ENCODE results near the gene KLK4.

Gene KLK4

GRCh38 chr19:50878851-50879250, 32.3 kb downstream of the KLK4 start:
- no peak for DNase-seq (ENCODE audit: low read depth)

DNA sequence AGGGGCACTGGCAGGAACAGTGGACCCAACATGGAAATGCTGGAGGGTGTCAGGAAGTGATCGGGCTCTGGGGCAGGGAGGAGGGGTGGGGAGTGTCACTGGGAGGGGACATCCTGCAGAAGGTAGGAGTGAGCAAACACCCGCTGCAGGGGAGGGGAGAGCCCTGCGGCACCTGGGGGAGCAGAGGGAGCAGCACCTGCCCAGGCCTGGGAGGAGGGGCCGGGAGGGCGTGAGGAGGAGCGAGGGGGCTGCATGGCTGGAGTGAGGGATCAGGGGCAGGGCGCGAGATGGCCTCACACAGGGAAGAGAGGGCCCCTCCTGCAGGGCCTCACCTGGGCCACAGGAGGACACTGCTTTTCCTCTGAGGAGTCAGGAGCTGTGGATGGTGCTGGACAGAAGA, 33.9 kb downstream of the KLK4 start:
- no peak for DNase-seq (ENCODE audit: low read depth)

DNA sequence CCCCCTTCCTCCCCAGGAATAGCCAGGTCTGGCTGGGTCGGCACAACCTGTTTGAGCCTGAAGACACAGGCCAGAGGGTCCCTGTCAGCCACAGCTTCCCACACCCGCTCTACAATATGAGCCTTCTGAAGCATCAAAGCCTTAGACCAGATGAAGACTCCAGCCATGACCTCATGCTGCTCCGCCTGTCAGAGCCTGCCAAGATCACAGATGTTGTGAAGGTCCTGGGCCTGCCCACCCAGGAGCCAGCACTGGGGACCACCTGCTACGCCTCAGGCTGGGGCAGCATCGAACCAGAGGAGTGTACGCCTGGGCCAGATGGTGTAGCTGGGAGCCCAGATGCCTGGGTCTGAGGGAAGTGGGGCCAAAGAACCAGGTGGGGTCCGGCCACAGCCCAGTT, 34.7 kb downstream of the KLK4 start:
- DNase-seq (ENCODE audit: low read depth): no peak

- no peak for DNase-seq (ENCODE audit: low read depth)
Measured at GRCh38 chr19:50875795-50876422, 35.3 kb downstream of the KLK4 start.

DNA sequence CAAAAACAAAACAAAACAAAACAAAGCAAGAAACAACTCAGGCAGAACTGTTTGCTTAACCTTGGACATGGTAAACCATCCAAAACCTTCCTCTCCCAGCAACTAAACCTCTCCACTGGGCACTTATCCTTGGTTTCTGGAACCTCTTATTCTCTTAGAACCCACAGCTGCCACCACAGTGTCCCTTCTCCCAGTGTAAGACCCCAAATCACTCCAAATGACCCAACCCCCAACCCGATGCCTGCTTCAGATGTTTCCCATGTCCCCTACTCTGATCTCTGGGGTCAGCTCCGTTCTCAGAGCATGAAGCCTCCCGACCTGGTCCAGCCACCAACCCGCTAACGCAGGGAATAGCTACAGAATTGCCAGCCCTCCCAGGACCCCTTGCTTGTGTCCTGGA, 37.0 kb downstream of the KLK4 start:
- no peak for DNase-seq (ENCODE audit: low read depth)

DNA sequence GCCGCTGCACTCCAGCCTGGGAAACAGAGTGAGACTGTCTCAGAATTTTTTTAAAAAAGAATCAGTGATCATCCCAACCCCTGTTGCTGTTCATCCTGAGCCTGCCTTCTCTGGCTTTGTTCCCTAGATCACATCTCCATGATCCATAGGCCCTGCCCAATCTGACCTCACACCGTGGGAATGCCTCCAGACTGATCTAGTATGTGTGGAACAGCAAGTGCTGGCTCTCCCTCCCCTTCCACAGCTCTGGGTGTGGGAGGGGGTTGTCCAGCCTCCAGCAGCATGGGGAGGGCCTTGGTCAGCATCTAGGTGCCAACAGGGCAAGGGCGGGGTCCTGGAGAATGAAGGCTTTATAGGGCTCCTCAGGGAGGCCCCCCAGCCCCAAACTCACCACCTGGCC, 38.1 kb downstream of the KLK4 start, which contains the start of gene KLK2:
Gene KLK2 (plus strand): TSS at position 384 of the 400 bp plus-strand sequence. CDS start 35 bp downstream, outside the sequence.
- DNase-seq (ENCODE audit: low read depth): no peak

GRCh38 chr19:50870417-50871089, 40.6 kb downstream of the KLK4 start:
- no peak for DNase-seq (ENCODE audit: low read depth)

- DNase-seq (ENCODE audit: low read depth): no peak
Measured at GRCh38 chr19:50869479-50869878, 41.7 kb downstream of the KLK4 start.

DNA sequence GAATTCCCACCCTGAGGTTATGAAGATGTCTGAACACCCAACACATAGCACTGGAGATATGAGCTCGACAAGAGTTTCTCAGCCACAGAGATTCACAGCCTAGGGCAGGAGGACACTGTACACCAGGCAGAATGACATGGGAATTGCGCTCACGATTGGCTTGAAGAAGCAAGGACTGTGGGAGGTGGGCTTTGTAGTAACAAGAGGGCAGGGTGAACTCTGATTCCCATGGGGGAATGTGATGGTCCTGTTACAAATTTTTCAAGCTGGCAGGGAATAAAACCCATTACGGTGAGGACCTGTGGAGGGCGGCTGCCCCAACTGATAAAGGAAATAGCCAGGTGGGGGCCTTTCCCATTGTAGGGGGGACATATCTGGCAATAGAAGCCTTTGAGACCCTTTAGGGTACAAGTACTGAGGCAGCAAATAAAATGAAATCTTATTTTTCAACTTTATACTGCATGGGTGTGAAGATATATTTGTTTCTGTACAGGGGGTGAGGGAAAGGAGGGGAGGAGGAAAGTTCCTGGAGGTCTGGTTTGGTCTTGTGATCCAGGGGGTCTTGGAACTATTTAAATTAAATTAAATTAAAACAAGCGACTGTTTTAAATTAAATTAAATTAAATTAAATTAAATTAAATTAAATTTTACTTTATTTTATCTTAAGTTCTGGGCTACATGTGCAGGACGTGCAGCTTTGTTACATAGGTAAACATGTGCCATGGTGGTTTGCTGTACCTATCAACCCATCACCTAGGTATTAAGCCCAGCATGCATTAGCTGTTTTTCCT, 49.5 kb downstream of the KLK4 start:
- no peak for DNase-seq (ENCODE audit: low read depth)

DNA sequence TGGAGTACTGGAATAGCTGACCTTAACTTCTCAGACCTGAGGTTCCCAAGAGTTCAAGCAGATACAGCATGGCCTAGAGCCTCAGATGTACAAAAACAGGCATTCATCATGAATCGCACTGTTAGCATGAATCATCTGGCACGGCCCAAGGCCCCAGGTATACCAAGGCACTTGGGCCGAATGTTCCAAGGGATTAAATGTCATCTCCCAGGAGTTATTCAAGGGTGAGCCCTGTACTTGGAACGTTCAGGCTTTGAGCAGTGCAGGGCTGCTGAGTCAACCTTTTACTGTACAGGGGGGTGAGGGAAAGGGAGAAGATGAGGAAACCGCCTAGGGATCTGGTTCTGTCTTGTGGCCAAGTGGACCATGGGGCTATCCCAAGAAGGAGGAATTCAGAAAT, 50.2 kb downstream of the KLK4 start:
- DNase-seq (ENCODE audit: low read depth): no peak

DNA sequence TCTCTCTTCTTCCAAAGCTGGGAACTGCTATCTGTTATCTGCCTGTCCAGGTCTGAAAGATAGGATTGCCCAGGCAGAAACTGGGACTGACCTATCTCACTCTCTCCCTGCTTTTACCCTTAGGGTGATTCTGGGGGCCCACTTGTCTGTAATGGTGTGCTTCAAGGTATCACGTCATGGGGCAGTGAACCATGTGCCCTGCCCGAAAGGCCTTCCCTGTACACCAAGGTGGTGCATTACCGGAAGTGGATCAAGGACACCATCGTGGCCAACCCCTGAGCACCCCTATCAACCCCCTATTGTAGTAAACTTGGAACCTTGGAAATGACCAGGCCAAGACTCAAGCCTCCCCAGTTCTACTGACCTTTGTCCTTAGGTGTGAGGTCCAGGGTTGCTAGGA, 51.3 kb downstream of the KLK4 start:
- no peak for DNase-seq (ENCODE audit: low read depth)

GRCh38 chr19:50858886-50859285, 52.3 kb downstream of the KLK4 start:
- no peak for DNase-seq (ENCODE audit: low read depth)

DNA sequence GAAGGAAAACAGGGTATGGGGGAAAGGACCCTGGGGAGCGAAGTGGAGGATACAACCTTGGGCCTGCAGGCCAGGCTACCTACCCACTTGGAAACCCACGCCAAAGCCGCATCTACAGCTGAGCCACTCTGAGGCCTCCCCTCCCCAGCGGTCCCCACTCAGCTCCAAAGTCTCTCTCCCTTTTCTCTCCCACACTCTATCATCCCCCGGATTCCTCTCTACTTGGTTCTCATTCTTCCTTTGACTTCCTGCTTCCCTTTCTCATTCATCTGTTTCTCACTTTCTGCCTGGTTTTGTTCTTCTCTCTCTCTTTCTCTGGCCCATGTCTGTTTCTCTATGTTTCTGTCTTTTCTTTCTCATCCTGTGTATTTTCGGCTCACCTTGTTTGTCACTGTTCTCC, 53.8 kb downstream of the KLK4 start:
- no peak for DNase-seq (ENCODE audit: low read depth)

Data from activated T-helper 1 cell treated with Interleukin-2 at 50 U/mL for 16 hours (primary cell).